HepG2 (cell line): ENCODE data around the gene CDX1. TPM values are rescaled to one million over a fixed set of nuclear protein-coding genes. Genes with fewer than 3 reads are reported as not detected.

Experiments
- ATAC-seq: fragments of 200-7000 bp; cut with Tn5 transposase; 3 replicates; pipeline ENCODE4 v1.9.1; 2020; ENCODE audit warnings: mild to moderate bottlenecking, moderate library complexity
- BruUV-seq: library from RNA; stranded (reverse); fragments of 400-500 nt; replicated peaks from 2 replicates; lab custom pipeline; 2021; lab: Mats Ljungman, UMichigan
- CTCF ChIA-PET: fragments of 300-600 bp; formaldehyde crosslinking; extraction: SDS; loops from one replicate; lab custom pipeline; 2021; ENCODE audit warnings: low total read pairs, inconsistent platforms, low intra/inter-chr PET ratio; lab: Yijun Ruan, JAX
- POLR2A ChIA-PET: fragments of 350-600 bp; sonication (Branson Sonifier 250); formaldehyde crosslinking; loops from one replicate; lab custom pipeline; 2020; ENCODE audit warnings: antibody characterized with exemption, inconsistent platforms; lab: Yijun Ruan, JAX
- DNase-seq: peaks from one replicate; pipeline ENCODE4 v3.0.0-alpha.2; 2015; ENCODE audit warnings: low spot score
- FAIRE-seq: peaks from 3 replicates; lab custom pipeline; 2011; peaks lifted over from hg19 to GRCh38; lab: Jason Lieb, UNC
- H2AFZ ChIP-seq: one replicate; pipeline ENCODE4 v1.6.1; 2011; ENCODE audit warnings: low read length, inconsistent platforms
- H3K27ac ChIP-seq: fragments of 300-600 bp; 3 replicates; pipeline ENCODE4 v1.8.0; 2011; ENCODE audit warnings: mixed run types, mild to moderate bottlenecking, mixed read lengths, low read length, inconsistent platforms; ENCODE audit not compliant: insufficient read depth; ENCODE audit errors: extremely low read length
- H3K27me3 ChIP-seq, 2 experiments: fragments of 200-600 bp in 1 of 2; 2 replicates in 1 of 2; 3 replicates in 1 of 2; pipeline versions ENCODE4 v1.6.0 to v1.8.0; 2011; ENCODE audit warnings: low read length in 2 of 2, mild to moderate bottlenecking in 2 of 2, moderate library complexity in 2 of 2, inconsistent platforms in 1 of 2; ENCODE audit not compliant: insufficient read depth in 2 of 2, control insufficient read depth in 1 of 2
- H3K36me3 ChIP-seq, 2 experiments: fragments of 200-600 bp in 1 of 2; replicated peaks in 1 of 2; 2 replicates in 1 of 2; 3 replicates in 1 of 2; pipeline versions ENCODE4 v1.5.1 to v1.8.0; 2011; ENCODE audit warnings: low read length in 2 of 2, inconsistent platforms in 1 of 2; ENCODE audit not compliant: insufficient read depth in 2 of 2, control insufficient read depth in 1 of 2
- H3K4me1 ChIP-seq: 2 replicates; pipeline ENCODE4 v1.5.1; 2012; ENCODE audit warnings: low read length, inconsistent platforms; ENCODE audit not compliant: insufficient read depth
- H3K4me2 ChIP-seq: 2 replicates; pipeline ENCODE4 v1.6.0; 2011; ENCODE audit warnings: low read depth, low read length, inconsistent platforms
- H3K4me3 ChIP-seq, 3 experiments: fragments of 200-600 bp in 1 of 3; sonication (generic), shearing (Covaris generic) in 1 of 3; replicated peaks in 1 of 3; 2 replicates each; pipeline ENCODE4 v1.5.1; 2011 to 2016; ENCODE audit warnings: low read length in 3 of 3, inconsistent platforms in 2 of 3, low read depth in 2 of 3, mild to moderate bottlenecking in 2 of 3, control low read depth in 1 of 3, mixed read lengths in 1 of 3; ENCODE audit not compliant: insufficient read depth in 1 of 3
- H3K79me2 ChIP-seq: one replicate; pipeline ENCODE4 v1.6.1; 2011; ENCODE audit warnings: low read length, inconsistent platforms; ENCODE audit not compliant: insufficient read depth
- H3K9ac ChIP-seq: 2 replicates; pipeline ENCODE4 v1.6.0; 2011; ENCODE audit warnings: mild to moderate bottlenecking, low read depth, low read length, inconsistent platforms; ENCODE audit not compliant: insufficient read depth
- H3K9me3 ChIP-seq: 2 replicates; pipeline ENCODE4 v1.5.1; 2012; ENCODE audit warnings: mild to moderate bottlenecking, low read length
- H4K20me1 ChIP-seq: 2 replicates; pipeline ENCODE4 v1.6.0; 2011; ENCODE audit warnings: inconsistent platforms, mild to moderate bottlenecking, low read length, moderate library complexity; ENCODE audit not compliant: insufficient read depth
- AGO2 ChIP-seq: fragments of 200-400 bp; formaldehyde crosslinking; optimal IDR thresholded peaks from 2 replicates; pipeline ENCODE3; 2017; ENCODE audit warnings: mild to moderate bottlenecking, low read depth, low read length, moderate library complexity
- FOSL2 ChIP-seq: sonication (generic); formaldehyde crosslinking; IDR thresholded peaks from 2 replicates; pipeline ENCODE4 v1.4.0; 2020; ENCODE audit warnings: missing genetic modification reagents
- GMEB2 ChIP-seq: IDR thresholded peaks from 2 replicates; pipeline ENCODE4 v1.6.1; 2016; ENCODE audit warnings: missing biosample characterization, missing genetic modification reagents, low read depth
- HBP1 ChIP-seq: IDR thresholded peaks from 2 replicates; pipeline ENCODE4 v1.6.1; 2016; ENCODE audit warnings: low read depth, control low read depth
- HDAC1 ChIP-seq: sonication (generic); formaldehyde crosslinking; IDR thresholded peaks from 2 replicates; pipeline ENCODE4 v1.5.1; 2020; ENCODE audit warnings: mild to moderate bottlenecking, missing genetic modification reagents
- KDM6A ChIP-seq: IDR thresholded peaks from 2 replicates; pipeline ENCODE4 v1.6.1; 2016; ENCODE audit warnings: low read depth
- MXD1 ChIP-seq: sonication (generic); formaldehyde crosslinking; IDR thresholded peaks from 2 replicates; pipeline ENCODE4 v1.4.0; 2020; ENCODE audit warnings: mild to moderate bottlenecking, missing genetic modification reagents
- NR2C2 ChIP-seq: sonication (generic); formaldehyde crosslinking; IDR thresholded peaks from 2 replicates; pipeline ENCODE4 v1.4.0; 2020; ENCODE audit warnings: missing genetic modification reagents, mild to moderate bottlenecking, moderate library complexity, borderline replicate concordance
- PHF8 ChIP-seq: sonication (generic); formaldehyde crosslinking; IDR thresholded peaks from 2 replicates; pipeline ENCODE4 v1.5.0; 2020; ENCODE audit warnings: missing genetic modification reagents
- RBFOX2 ChIP-seq: fragments of 200-400 bp; formaldehyde crosslinking; IDR thresholded peaks from 2 replicates; pipeline ENCODE4 v1.6.1; 2017; ENCODE audit warnings: low read depth, mild to moderate bottlenecking, low read length
- ZBTB38 ChIP-seq: sonication (generic); formaldehyde crosslinking; IDR thresholded peaks from 2 replicates; pipeline ENCODE4 v1.5.1; 2020; ENCODE audit warnings: mild to moderate bottlenecking, missing genetic modification reagents
- ZNF17 ChIP-seq: sonication (generic); formaldehyde crosslinking; IDR thresholded peaks from 2 replicates; pipeline ENCODE4 v1.5.0; 2020; ENCODE audit warnings: mild to moderate bottlenecking, missing genetic modification reagents
- ZNF235 ChIP-seq: sonication (generic); formaldehyde crosslinking; IDR thresholded peaks from 2 replicates; pipeline ENCODE4 v1.8.1; 2023; ENCODE audit warnings: mild to moderate bottlenecking, missing genetic modification reagents, borderline replicate concordance
- ZNF263 ChIP-seq: sonication (generic); formaldehyde crosslinking; IDR thresholded peaks from 2 replicates; pipeline ENCODE4 v1.4.0; 2020; ENCODE audit warnings: missing genetic modification reagents
- ZNF281 ChIP-seq: sonication (generic); formaldehyde crosslinking; IDR thresholded peaks from 2 replicates; pipeline ENCODE4 v1.4.0; 2020; ENCODE audit warnings: missing genetic modification reagents, borderline replicate concordance
- ZNF331 ChIP-seq: sonication (generic); formaldehyde crosslinking; IDR thresholded peaks from 2 replicates; pipeline ENCODE4 v1.4.0; 2020; ENCODE audit warnings: missing genetic modification reagents
- ZNF891 ChIP-seq: sonication (generic); formaldehyde crosslinking; IDR thresholded peaks from 2 replicates; pipeline ENCODE4 v1.5.0; 2020; ENCODE audit warnings: mild to moderate bottlenecking, missing genetic modification reagents
- WGBS: methylation state at CpG from one replicate; pipeline ENCODE4 v1.1.6; 2017; ENCODE audit warnings: low lambda C conversion rate; 5-methylcytosine and 5-hydroxymethylcytosine counted together
- in situ Hi-C: cut with HindIII; loops from 2 replicates; pipeline ENCODE4 v1.10.0; 2017; ENCODE audit warnings: low pct_unique_long_range_greater_than_20kb; ENCODE audit not compliant: extremely low pct_ligation_motif_present
- intact Hi-C: fragments of 100-400 bp; cut with micrococcal nuclease; formaldehyde crosslinking; loops from one replicate; pipeline ENCODE4 v1.10.0; 2022; ENCODE audit not compliant: unreplicated experiment
- polyA plus RNA-seq, 8 experiments: library from polyadenylated mRNA; depleted of rRNA in 3 of 8; stranded (reverse) in 7 of 8; unstranded in 1 of 8; fragments of >200 nt; fragmentation: Illumina TruSeq in 4 of 8; extraction: Trizol in 4 of 8; gene quantifications; 2 replicates each; pipeline versions ENCODE4 v1.2.1 to v1.2.3, GENCODE V29; 2011 to 2016; ENCODE audit warnings: low read depth in 4 of 8, missing spikeins in 1 of 8, mixed read lengths in 1 of 8; ENCODE audit not compliant: insufficient read depth in 1 of 8
- total RNA-seq, 5 experiments: library from RNA; depleted of rRNA; stranded (reverse); fragments of >200 nt; fragmentation: Illumina TruSeq; extraction: Trizol; gene quantifications; 2 replicates each; pipeline ENCODE4 v1.2.3, GENCODE V29; 2016; ENCODE audit warnings: low read depth in 1 of 5

CDX1 gene
- total and polyA plus RNA-seq, 2 of the 13 experiments (the other 11 are each of a cell fraction or from before 2014, with no cell fraction given), result not detected

- Histone ChIP-seq H3K9ac (no peak overlapping the region), H3K36me3 (no peaks in the 10 kb centered on the region), H3K27ac (no peak overlapping the region), H2AFZ (no peak overlapping the region), H3K4me3 (no peak overlapping the region), H4K20me1 (no peaks in the 10 kb centered on the region), H3K4me1 (peaks cover 84% of the 10 kb centered on the region), H3K27me3 (no peaks in the 10 kb centered on the region), H3K4me2 (no peak overlapping the region), H3K79me2 (peaks cover under 1% of the 10 kb centered on the region), H3K9me3 (no peaks in the 10 kb centered on the region)
- WGBS, result 81% methylated on average over 13 of the region's 14 CpGs
- FAIRE-seq, result no peak
- DNase-seq, result no peak
- in situ Hi-C loops, result no loop called here
- ATAC-seq, result no peak
- intact Hi-C loops, result loop anchor here (10.0 kb wide), 1 partner anchor 280 kb away; no protein-coding TSS in a partner anchor
- no TSS peak for BruUV-seq
- ChIA-PET POLR2A (no interaction called here), CTCF (no interaction called here)
- TF ChIP-seq NR2C2 (CRISPR knock-in tag) (no peak), KDM6A (CRISPR knock-in tag) (no peak), HBP1 (CRISPR knock-in tag) (no peak), ZNF235 (no peak), HDAC1 (CRISPR knock-in tag) (no peak), ZNF281 (CRISPR knock-in tag) (no peak), PHF8 (no peak), MXD1 (no peak), ZNF263 (CRISPR knock-in tag) (0 out of 2 replicates have a peak, but pooled peaks have one; percentile 30), ZNF331 (CRISPR knock-in tag) (no peak), ZBTB38 (0 out of 2 replicates have a peak, but pooled peaks have one; percentile 47), GMEB2 (CRISPR knock-in tag) (no peak), AGO2 (peak; percentile 46), ZNF891 (no peak), ZNF17 (CRISPR knock-in tag) (no peak), FOSL2 (CRISPR knock-in tag) (no peak), RBFOX2 (peak; percentile 35; the same call in 1 of the 2 replicates)
Observed at GRCh38 chr5:150144246-150144801, 22.3 kb upstream of the CDX1 start.
